ENCODE measurements around the gene SH3PXD2A. TPM values are rescaled to one million over a fixed set of nuclear protein-coding genes. Genes with fewer than 3 reads are reported as not detected.

The SH3PXD2A gene
- total and polyA plus RNA-seq, 2 donors (not counting 1 experiment from before 2014, with no cell fraction given), result 3.2 to 33.5 TPM

DNA sequence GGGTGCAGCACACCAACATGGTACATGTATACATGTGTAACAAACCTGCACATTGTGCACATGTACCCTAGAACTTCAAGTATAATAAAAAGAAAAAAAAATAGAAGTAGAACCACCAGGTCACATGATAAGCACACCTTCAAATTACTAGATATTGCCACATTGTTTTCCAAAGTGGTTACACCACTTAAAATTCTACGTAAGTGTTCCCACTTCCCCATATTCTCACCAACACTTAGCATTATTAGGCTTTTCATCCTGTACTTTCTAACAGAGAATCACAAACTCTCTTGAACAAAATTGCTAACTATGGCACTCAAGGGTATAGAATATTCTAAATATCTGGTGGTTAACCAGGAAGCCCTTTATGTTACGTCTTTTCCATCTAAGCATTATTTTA lies 22.6 kb downstream of the SH3PXD2A start:
- no peak for TF ChIP-seq EZH2 (IDR thresholded peaks at IDR 0.05; ENCODE audit: borderline replicate concordance, insufficient read depth, low read depth, low read length, poor library complexity, severe bottlenecking)
- TF ChIP-seq, protein P1, sequence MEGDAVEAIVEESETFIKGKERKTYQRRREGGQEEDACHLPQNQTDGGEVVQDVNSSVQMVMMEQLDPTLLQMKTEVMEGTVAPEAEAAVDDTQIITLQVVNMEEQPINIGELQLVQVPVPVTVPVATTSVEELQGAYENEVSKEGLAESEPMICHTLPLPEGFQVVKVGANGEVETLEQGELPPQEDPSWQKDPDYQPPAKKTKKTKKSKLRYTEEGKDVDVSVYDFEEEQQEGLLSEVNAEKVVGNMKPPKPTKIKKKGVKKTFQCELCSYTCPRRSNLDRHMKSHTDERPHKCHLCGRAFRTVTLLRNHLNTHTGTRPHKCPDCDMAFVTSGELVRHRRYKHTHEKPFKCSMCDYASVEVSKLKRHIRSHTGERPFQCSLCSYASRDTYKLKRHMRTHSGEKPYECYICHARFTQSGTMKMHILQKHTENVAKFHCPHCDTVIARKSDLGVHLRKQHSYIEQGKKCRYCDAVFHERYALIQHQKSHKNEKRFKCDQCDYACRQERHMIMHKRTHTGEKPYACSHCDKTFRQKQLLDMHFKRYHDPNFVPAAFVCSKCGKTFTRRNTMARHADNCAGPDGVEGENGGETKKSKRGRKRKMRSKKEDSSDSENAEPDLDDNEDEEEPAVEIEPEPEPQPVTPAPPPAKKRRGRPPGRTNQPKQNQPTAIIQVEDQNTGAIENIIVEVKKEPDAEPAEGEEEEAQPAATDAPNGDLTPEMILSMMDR (IDR thresholded peaks at IDR 0.05), result no peak
- WGBS (ENCODE audit: insufficient coverage), result 100% methylated on average over 1 of the region's 2 CpGs
- H3K36me3 ChIP-seq (replicated peaks in 1 of 2; ENCODE audit: control extremely low read depth in 1 of 2, control insufficient read depth in 1 of 2, extremely low read depth in 1 of 2, insufficient read depth in 2 of 2, low read length in 1 of 2), result no peaks in the 10 kb centered on the region
- no peaks in the 10 kb centered on the region for H4K20me1 ChIP-seq (ENCODE audit: control insufficient read depth, insufficient read depth, low read length, poor library complexity, severe bottlenecking)
- ChIA-PET CTCF (interaction anchor here (0.7 kb wide), 1 partner anchor 166 kb away, joined by 4 read pairs; no protein-coding TSS in a partner anchor), POLR2A (no interaction called here)
- ATAC-seq (ENCODE audit: low read depth), result no peak
- peaks cover 2% of the 10 kb centered on the region for H3K4me1 Mint-ChIP-seq
- H3K9ac ChIP-seq (ENCODE audit: low read length), result no peak overlapping the region
- H3K27me3 ChIP-seq (replicated peaks in 1 of 4; ENCODE audit: control extremely low read depth in 1 of 4, control insufficient read depth in 3 of 4, insufficient read depth in 4 of 4, low read length in 3 of 4), result no peaks in the 10 kb centered on the region
- peaks cover 0 to 7% of the 10 kb centered on the region in 2 donors for H3K4me1 ChIP-seq (ENCODE audit: control insufficient read depth in 2 of 2, insufficient read depth in 2 of 2, low read length in 2 of 2)
- H3K27me3 Mint-ChIP-seq, result peaks cover 12% of the 10 kb centered on the region
- DNase-seq, result no peak
- H3K27ac ChIP-seq (ENCODE audit: low read length in 2 of 2), result no peak overlapping the region
- H2AFZ ChIP-seq (ENCODE audit: insufficient read depth, low read depth, low read length, poor library complexity, severe bottlenecking), result no peak overlapping the region
- H3K4me3 ChIP-seq (ENCODE audit: control extremely low read depth in 1 of 5, extremely low read depth in 1 of 5, insufficient read depth in 1 of 5, low read depth in 2 of 5, low read length in 4 of 5), result no peak overlapping the region
- intact Hi-C loops (cut with micrococcal nuclease), result no loop called here
- no peak overlapping the region for H3K4me2 ChIP-seq (replicated peaks; ENCODE audit: low read depth, low read length, poor library complexity, severe bottlenecking)
- H3K9me3 Mint-ChIP-seq (ENCODE audit: insufficient read depth), result no peaks in the 10 kb centered on the region
- H3K4me3 Mint-ChIP-seq, result no peak overlapping the region
- H3K79me2 ChIP-seq (ENCODE audit: control insufficient read depth, insufficient read depth, low read length), result no peaks in the 10 kb centered on the region
- H3K9me3 ChIP-seq (ENCODE audit: control extremely low read depth in 1 of 3, control insufficient read depth in 2 of 3, insufficient read depth in 1 of 3, low read length in 2 of 3), result peaks cover 0 to 4% (median 1%) of the 10 kb centered on the region in 3 donors
- H3K27ac Mint-ChIP-seq, result no peak overlapping the region

DNA sequence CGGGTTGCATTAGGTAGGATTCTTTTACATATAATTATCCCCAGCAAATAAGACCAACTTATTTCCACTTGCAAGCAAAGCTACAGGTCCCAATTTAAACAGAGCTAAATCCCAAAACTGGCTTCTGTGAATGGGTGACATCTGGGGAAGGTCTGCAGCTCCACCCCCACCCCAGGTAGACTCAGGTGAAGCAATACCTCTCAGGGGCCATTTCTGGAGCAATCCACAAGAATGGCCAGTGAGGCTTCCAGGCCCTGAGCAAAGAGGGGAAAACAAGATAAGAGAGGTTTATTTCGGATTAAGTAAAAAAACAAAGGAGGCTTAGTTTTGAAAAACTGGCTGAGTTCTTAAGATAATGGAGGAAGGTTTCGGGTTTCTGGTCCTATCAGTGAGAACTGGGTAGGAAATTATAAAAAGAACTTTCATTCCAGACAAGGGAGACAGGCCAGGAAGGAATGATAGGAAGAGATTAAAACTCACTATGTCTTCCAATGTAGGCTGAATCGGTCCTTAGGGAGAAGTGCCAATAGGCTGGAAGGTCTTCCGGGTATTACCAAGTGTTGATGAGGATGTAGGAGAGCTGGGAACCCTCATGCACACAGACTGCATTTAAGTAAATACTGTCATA lies 25.4 kb downstream of the SH3PXD2A start:
- intact Hi-C loops (cut with micrococcal nuclease), result no loop called here
- Histone ChIP-seq H3K36me3 (replicated peaks in 1 of 2; ENCODE audit: control extremely low read depth in 1 of 2, control insufficient read depth in 1 of 2, extremely low read depth in 1 of 2, insufficient read depth in 2 of 2, low read length in 1 of 2) (no peaks in the 10 kb centered on the region), H3K27ac (ENCODE audit: low read length in 2 of 2) (no peak overlapping the region), H3K79me2 (ENCODE audit: control insufficient read depth, insufficient read depth, low read length) (no peaks in the 10 kb centered on the region), H3K4me2 (replicated peaks; ENCODE audit: low read depth, low read length, poor library complexity, severe bottlenecking) (no peak overlapping the region), H3K4me3 (ENCODE audit: control extremely low read depth in 1 of 5, extremely low read depth in 1 of 5, insufficient read depth in 1 of 5, low read depth in 2 of 5, low read length in 4 of 5) (no peak overlapping the region), H3K9me3 (ENCODE audit: control extremely low read depth in 1 of 3, control insufficient read depth in 2 of 3, insufficient read depth in 1 of 3, low read length in 2 of 3) (peaks cover 0 to 4% (median 1%) of the 10 kb centered on the region in 3 donors), H3K4me1 (ENCODE audit: control insufficient read depth in 2 of 2, insufficient read depth in 2 of 2, low read length in 2 of 2) (peaks cover 0 to 4% of the 10 kb centered on the region in 2 donors), H4K20me1 (ENCODE audit: control insufficient read depth, insufficient read depth, low read length, poor library complexity, severe bottlenecking) (no peaks in the 10 kb centered on the region), H3K27me3 (replicated peaks in 1 of 4; ENCODE audit: control extremely low read depth in 1 of 4, control insufficient read depth in 3 of 4, insufficient read depth in 4 of 4, low read length in 3 of 4) (peaks cover 0 to 5% (median 0%) of the 10 kb centered on the region in 4 experiments), H2AFZ (ENCODE audit: insufficient read depth, low read depth, low read length, poor library complexity, severe bottlenecking) (no peak overlapping the region), H3K9ac (ENCODE audit: low read length) (no peak overlapping the region)
- TF ChIP-seq, protein P1 (IDR thresholded peaks at IDR 0.05), result no peak
- no peak for TF ChIP-seq EZH2 (IDR thresholded peaks at IDR 0.05; ENCODE audit: borderline replicate concordance, insufficient read depth, low read depth, low read length, poor library complexity, severe bottlenecking)
- peaks cover 2% of the 10 kb centered on the region for H3K4me1 Mint-ChIP-seq
- POLR2A ChIA-PET, result no interaction called here
- H3K27me3 Mint-ChIP-seq, result peaks cover 16% of the 10 kb centered on the region
- H3K4me3 Mint-ChIP-seq, result no peak overlapping the region
- 72% methylated on average over 3 of the region's 5 CpGs for WGBS (ENCODE audit: insufficient coverage)
- H3K9me3 Mint-ChIP-seq (ENCODE audit: insufficient read depth), result no peaks in the 10 kb centered on the region
- ATAC-seq (ENCODE audit: low read depth) (no peak), DNase-seq (no peak)
- H3K27ac Mint-ChIP-seq, result no peak overlapping the region
- CTCF ChIA-PET, result no interaction called here
